GM21825 (cell line): Measurements from ENCODE around the gene SF3A1.
"Not testable (repeated sequence)": the region's sequence is repeated elsewhere in the genome, so short reads cannot be mapped to it uniquely, and the experiment has no call there.

Source experiments
- ATAC-seq: cut with Tn5 transposase; IDR thresholded peaks from one replicate; pipeline ENCODE4 v1.9.1; 2021; ENCODE audit warnings: mild to moderate bottlenecking, moderate library complexity; ENCODE audit not compliant: unreplicated experiment

The SF3A1 gene

GRCh38 chr22:30356449-30357235 lies at the start of gene SF3A1, which contains the start of gene CCDC157:
Gene SF3A1, minus strand, starts transcription at chr22:30356894. Its CDS starts 102 bp downstream, at chr22:30356792.
Gene CCDC157, plus strand, starts transcription at chr22:30357007. Its CDS starts 8,994 bp downstream, at chr22:30366001.
- peak; percentile 87 for ATAC-seq

- ATAC-seq = no peak
Observed at GRCh38 chr22:30406400-30406799, 49.7 kb upstream of the SF3A1 start.

GRCh38 chr22:30405731-30406130 lies 49.0 kb upstream of the SF3A1 start:
- ATAC-seq = no peak

GRCh38 chr22:30404307-30404706 lies 47.6 kb upstream of the SF3A1 start:
- ATAC-seq = no peak

GRCh38 chr22:30402766-30403104 lies 46.0 kb upstream of the SF3A1 start:
- ATAC-seq = not testable (repeated sequence)

- no peak for ATAC-seq
Observed at GRCh38 chr22:30402028-30402765, 45.5 kb upstream of the SF3A1 start.

GRCh38 chr22:30401024-30401423 lies 44.3 kb upstream of the SF3A1 start:
- ATAC-seq = not testable (repeated sequence)

- no peak for ATAC-seq
Observed at GRCh38 chr22:30400159-30400558, 43.5 kb upstream of the SF3A1 start.

GRCh38 chr22:30399718-30400117 lies 43.0 kb upstream of the SF3A1 start:
- ATAC-seq = no peak

GRCh38 chr22:30398685-30399680 lies 42.3 kb upstream of the SF3A1 start:
- ATAC-seq = no peak

- ATAC-seq = no peak
Observed at GRCh38 chr22:30397656-30398635, 41.3 kb upstream of the SF3A1 start.

- no peak for ATAC-seq
Observed at GRCh38 chr22:30396871-30397655, 40.4 kb upstream of the SF3A1 start, which contains the start of gene SEC14L2. Gene SEC14L2, plus strand, starts transcription at chr22:30397018. Its CDS starts 99 bp downstream, at chr22:30397117.

GRCh38 chr22:30393885-30394284 lies 37.2 kb upstream of the SF3A1 start:
- ATAC-seq = no peak

GRCh38 chr22:30393322-30393680 lies 36.6 kb upstream of the SF3A1 start:
- no peak for ATAC-seq

GRCh38 chr22:30392661-30393321 lies 36.1 kb upstream of the SF3A1 start:
- ATAC-seq = no peak

- ATAC-seq = no peak
Observed at GRCh38 chr22:30390974-30391691, 34.4 kb upstream of the SF3A1 start.

- peak; percentile 70 for ATAC-seq
Observed at GRCh38 chr22:30386960-30387827, 30.5 kb upstream of the SF3A1 start, which contains the start of gene RNF215. Gene RNF215, minus strand, starts transcription at chr22:30387411. Its CDS starts 98 bp downstream, at chr22:30387313.
